Adrenal gland (tissue), 12 donors: ENCODE data around the gene P2RX2. TPM values are rescaled to one million over a fixed set of nuclear protein-coding genes. Genes with fewer than 3 reads are reported as not detected.

Source experiments
- DNase-seq, 7 donors: peaks; one replicate each; pipeline ENCODE4 v3.0.0-alpha.2; 2019 to 2020
- H3K27ac ChIP-seq, 5 donors: fragments of 200-600 bp; sonication (generic) in 4 of 5; 1 replicate in 3 of 5; 2 replicates in 2 of 5; pipeline versions ENCODE4 v1.5.1 to v1.8.0; 2016 to 2020; ENCODE audit warnings: mild to moderate bottlenecking in 1 of 5
- H3K27me3 ChIP-seq: fragments of 200-600 bp; 2 replicates; pipeline ENCODE4 v1.8.0; 2021
- H3K36me3 ChIP-seq, 2 donors: fragments of 200-600 bp; replicated peaks in 1 of 2; 1 replicate in 1 of 2; 2 replicates in 1 of 2; pipeline versions ENCODE4 v1.5.1 to v1.8.0; 2018 to 2022
- H3K4me1 ChIP-seq, 2 donors: fragments of 200-600 bp; replicated peaks in 1 of 2; 1 replicate in 1 of 2; 2 replicates in 1 of 2; pipeline versions ENCODE4 v1.5.1 to v1.8.0; 2018 to 2021
- H3K4me3 ChIP-seq, 4 donors: fragments of 200-600 bp; sonication (generic) in 3 of 4; one replicate each; pipeline ENCODE4 v1.5.1; 2016 to 2018
- H3K9me3 ChIP-seq, 3 donors: fragments of 200-600 bp; sonication (generic) in 1 of 3; replicated peaks in 1 of 3; 1 replicate in 2 of 3; 2 replicates in 1 of 3; pipeline versions ENCODE4 v1.5.1 to v1.8.0; 2016 to 2021
- CTCF ChIP-seq, 6 experiments: fragments of 450-650 bp in 4 of 6; fragments of 200-600 bp in 2 of 6; sonication (generic) in 1 of 6; IDR thresholded peaks; 1 replicate in 5 of 6; 2 replicates in 1 of 6; pipeline versions ENCODE4 v1.5.1 to v1.8.0; 2016 to 2021; ENCODE audit warnings: antibody characterized with exemption in 6 of 6, mild to moderate bottlenecking in 2 of 6, moderate library complexity in 1 of 6
- POLR2A ChIP-seq, 2 donors: fragments of 450-650 bp; IDR thresholded peaks; one replicate each; pipeline ENCODE4 v1.6.1; 2017; ENCODE audit warnings: antibody characterized with exemption in 2 of 2, mild to moderate bottlenecking in 2 of 2, moderate library complexity in 1 of 2
- WGBS, 4 donors: extraction: QIAGEN DNeasy Blood & Tissue Kit in 2 of 4; methylation state at CpG; one replicate each; pipeline versions ENCODE4 v1.1.5 to v1.1.7; 2013 to 2017; 5-methylcytosine and 5-hydroxymethylcytosine counted together
- intact Hi-C, 2 donors: fragments of 100-400 bp; cut with DNase I; formaldehyde crosslinking; loops; one replicate each; pipeline versions ENCODE4 v1.14.1 to v1.15.0; 2022 to 2023
- polyA plus RNA-seq, 3 donors: library from polyadenylated mRNA; stranded (reverse); fragments of 200-250 nt in 2 of 3; fragments of 350-450 nt in 1 of 3; fragmentation: Illumina TruSeq in 1 of 3; extraction: RNeasy Lipid Tissue Mini Kit (QIAGEN cat#74804) in 1 of 3; gene quantifications; one replicate each; pipeline ENCODE4 v1.2.3, GENCODE V29; 2013 to 2014
- total RNA-seq, 9 donors: library from RNA; depleted of rRNA in 4 of 9; stranded (reverse); fragments of >200 nt in 4 of 9; fragments of 120-200 nt in 1 of 9; fragmentation: NEBNext Ultra II Directional in 1 of 9; extraction: Animal tissue kit (Norgen Biotek cat#: 25700) in 1 of 9; gene quantifications; one replicate each; pipeline versions ENCODE4 v1.1.0 to v1.2.4, GENCODE V29; 2013 to 2023
- donor health status: healthy with polysubstance abuse.
- donor health status: Bipolar disorder and iron deficiency.
- donor health status: DM: yes; HTN: yes; CAD: no.
- donor health status: DM: no; HTN: no; CAD: no.
- donor health status: DM: no; HTN: no; CAD: no.
- donor health status: DM: yes; HTN: yes; CAD: no.

P2RX2 gene
- total and polyA plus RNA-seq, 12 donors: 0.11 to 1.9 (median 0.44) TPM; not detected in 9

GRCh38 chr12:132649226-132649945, 30.8 kb downstream of the P2RX2 start:
- Histone ChIP-seq H3K4me3 (no peak overlapping the region), H3K9me3 (no peaks in the 10 kb centered on the region), H3K27ac (no peak overlapping the region), H3K36me3 (peaks cover 0 to 23% of the 10 kb centered on the region in 2 donors), H3K4me1 (no peaks in the 10 kb centered on the region), H3K27me3 (no peaks in the 10 kb centered on the region)
- no peak for DNase-seq
- WGBS, 4 donors: 89 to 98% (median 96%) methylated on average over 8 to 27 of the region's 27 CpGs
- TF ChIP-seq POLR2A (IDR thresholded peaks at IDR 0.05) (no peak), CTCF (IDR thresholded peaks at IDR 0.05) (no peak)
- intact Hi-C loops: no loop called here

GRCh38 chr12:132651444-132652100, 33.0 kb downstream of the P2RX2 start:
- Histone ChIP-seq H3K27ac (no peak overlapping the region), H3K36me3 (peaks cover 0 to 25% of the 10 kb centered on the region in 2 donors), H3K4me3 (no peak overlapping the region), H3K9me3 (no peaks in the 10 kb centered on the region), H3K4me1 (no peaks in the 10 kb centered on the region), H3K27me3 (no peaks in the 10 kb centered on the region)
- TF ChIP-seq CTCF (IDR thresholded peaks at IDR 0.05): no peak
- no peak for TF ChIP-seq POLR2A (IDR thresholded peaks at IDR 0.05)
- DNase-seq: no peak
- intact Hi-C loops: no loop called here
- 82 to 91% (median 86%) methylated on average over 7 to 9 of the region's 9 CpGs for WGBS, 4 donors

DNA sequence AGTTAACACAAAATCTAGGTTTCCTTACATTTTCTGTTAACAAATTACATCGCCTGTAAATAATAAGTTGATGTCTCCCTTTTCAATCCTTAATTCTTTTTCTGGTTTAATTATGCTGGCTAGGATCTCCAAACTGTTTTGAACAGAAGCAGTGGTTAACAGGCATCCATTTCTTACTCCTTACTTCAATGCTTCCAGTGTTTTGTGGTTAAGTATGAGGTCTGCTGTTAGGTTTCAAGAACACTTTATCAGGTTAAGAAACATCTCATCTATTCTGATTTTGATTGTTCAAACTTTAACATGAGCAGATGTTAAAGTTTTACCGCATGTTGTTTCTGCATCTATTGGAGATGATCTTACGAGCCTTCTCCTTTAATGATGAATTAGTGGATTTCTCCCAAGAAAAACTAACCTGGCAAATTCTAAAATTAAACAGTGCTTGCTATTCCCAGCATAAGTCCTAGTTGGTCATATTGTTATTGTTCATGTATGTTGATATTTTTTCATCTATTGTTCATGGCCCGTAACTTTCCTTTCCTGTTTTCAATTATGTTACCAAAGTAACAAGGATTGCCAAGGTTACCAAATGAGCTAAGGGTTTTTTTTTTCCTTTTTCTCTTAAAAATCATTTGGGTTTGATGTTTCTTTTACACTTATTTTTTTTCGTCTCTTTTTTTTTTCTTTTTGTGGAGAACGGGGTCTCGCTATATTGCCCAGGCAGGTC, 35.2 kb downstream of the P2RX2 start:
- Histone ChIP-seq H3K4me1 (no peaks in the 10 kb centered on the region), H3K4me3 (no peak overlapping the region), H3K27ac (no peak overlapping the region), H3K27me3 (no peaks in the 10 kb centered on the region), H3K9me3 (no peaks in the 10 kb centered on the region), H3K36me3 (peaks cover 0 to 40% of the 10 kb centered on the region in 2 donors)
- intact Hi-C loops: no loop called here
- no peak for DNase-seq
- TF ChIP-seq POLR2A (IDR thresholded peaks at IDR 0.05): no peak
- no peak for TF ChIP-seq CTCF (IDR thresholded peaks at IDR 0.05)
- WGBS, 4 donors: 90 to 93% (median 92%) methylated on average over 7 of the region's 7 CpGs

DNA sequence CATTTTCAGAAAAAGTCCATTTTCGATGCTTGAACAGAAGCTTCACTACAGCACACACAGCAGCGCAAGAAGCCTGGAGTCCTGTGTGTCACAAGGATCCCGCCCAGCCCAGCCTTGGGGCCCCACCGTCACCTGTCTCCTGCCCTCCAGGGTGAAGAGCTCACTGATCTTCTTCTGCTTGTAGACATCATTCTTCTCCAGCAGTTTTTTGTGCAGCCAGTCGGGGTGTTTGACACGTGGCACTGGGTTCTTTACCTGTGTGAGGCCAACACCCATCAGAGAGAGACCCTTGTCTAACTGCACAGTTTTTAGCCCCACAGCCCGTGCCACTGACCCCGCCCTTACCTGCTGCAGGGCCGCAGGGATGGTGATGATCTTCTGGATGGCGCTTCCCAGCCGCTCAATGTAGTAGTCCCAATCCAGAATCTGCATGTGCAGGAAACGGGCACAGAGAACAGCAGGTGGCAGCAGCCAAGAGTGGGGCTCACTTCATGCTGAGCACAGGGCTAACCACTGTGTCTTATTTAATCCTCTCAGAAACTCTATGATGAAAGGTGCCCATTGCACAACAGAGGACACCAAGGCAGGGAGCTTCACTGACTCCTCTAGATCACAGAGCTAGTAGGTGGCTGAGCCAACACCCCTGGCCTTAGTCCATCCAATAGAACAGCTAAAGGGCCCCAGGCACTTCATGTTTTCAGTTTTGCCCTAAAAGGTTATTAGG, 38.6 kb downstream of the P2RX2 start:
- WGBS, 4 donors: 95 to 98% (median 96%) methylated on average over 12 of the region's 12 CpGs
- intact Hi-C loops: no loop called here
- Histone ChIP-seq H3K4me1 (no peaks in the 10 kb centered on the region), H3K36me3 (peaks cover 0 to 62% of the 10 kb centered on the region in 2 donors), H3K9me3 (no peaks in the 10 kb centered on the region), H3K27me3 (no peaks in the 10 kb centered on the region), H3K4me3 (no peak overlapping the region), H3K27ac (no peak overlapping the region)
- no peak for TF ChIP-seq CTCF (IDR thresholded peaks at IDR 0.05)
- no peak for TF ChIP-seq POLR2A (IDR thresholded peaks at IDR 0.05)
- DNase-seq: no peak
